Vagina (tissue), 2 donors: ENCODE results near the gene PHKA2. TPM values are rescaled to one million over a fixed set of nuclear protein-coding genes. Genes with fewer than 3 reads are reported as not detected.

Experiments
- DNase-seq, 2 donors: peaks; one replicate each; pipeline ENCODE4 v3.0.0-alpha.2; 2017; ENCODE audit errors: extremely low spot score in 2 of 2
- H3K27ac ChIP-seq: fragments of 200-600 bp; sonication (generic); one replicate; pipeline ENCODE4 v1.5.1; 2019
- H3K27me3 ChIP-seq: fragments of 200-600 bp; sonication (generic); one replicate; pipeline ENCODE4 v1.5.1; 2019
- H3K36me3 ChIP-seq, 2 donors: fragments of 200-600 bp; sonication (generic); one replicate each; pipeline ENCODE4 v1.5.1; 2017 to 2019
- H3K4me1 ChIP-seq: fragments of 200-600 bp; sonication (generic); one replicate; pipeline ENCODE4 v1.5.1; 2019
- H3K4me3 ChIP-seq, 2 donors: fragments of 200-600 bp; sonication (generic); 1 replicate in 1 of 2; 2 replicates in 1 of 2; pipeline ENCODE4 v1.5.1; 2016 to 2019
- H3K9me3 ChIP-seq: fragments of 200-600 bp; sonication (generic); one replicate; pipeline ENCODE4 v1.5.1; 2019
- POLR2A ChIP-seq, 2 donors: fragments of 450-650 bp; IDR thresholded peaks; one replicate each; pipeline ENCODE4 v1.6.1; 2017; ENCODE audit warnings: antibody characterized with exemption in 2 of 2, mild to moderate bottlenecking in 2 of 2, moderate library complexity in 2 of 2
- POLR2AphosphoS5 ChIP-seq, 2 donors: sonication (generic); formaldehyde crosslinking; IDR thresholded peaks; one replicate each; pipeline ENCODE4 v1.9.0; 2017; ENCODE audit warnings: antibody characterized with exemption in 2 of 2, mild to moderate bottlenecking in 2 of 2, low read depth in 1 of 2; ENCODE audit not compliant: insufficient read depth in 1 of 2
- intact Hi-C: fragments of 100-400 bp; cut with DNase I; formaldehyde crosslinking; loops from one replicate; pipeline ENCODE4 v1.15.1; 2023
- total RNA-seq: library from RNA; depleted of rRNA; stranded (reverse); fragments of >200 nt; gene quantifications from one replicate; pipeline ENCODE4 v1.2.3, GENCODE V29; 2016
- TF ChIP-seq, protein P1 (sequence below), 3 experiments: fragments of 450-650 bp in 2 of 3; fragments of 200-600 bp in 1 of 3; sonication (generic) in 1 of 3; IDR thresholded peaks; one replicate each; pipeline ENCODE4 v1.5.1; 2017 to 2019; ENCODE audit warnings: antibody characterized with exemption in 3 of 3, mild to moderate bottlenecking in 2 of 3, moderate library complexity in 2 of 3

Gene PHKA2
- total RNA-seq, 1 donor from 2014 or later = 29.5 TPM

DNA sequence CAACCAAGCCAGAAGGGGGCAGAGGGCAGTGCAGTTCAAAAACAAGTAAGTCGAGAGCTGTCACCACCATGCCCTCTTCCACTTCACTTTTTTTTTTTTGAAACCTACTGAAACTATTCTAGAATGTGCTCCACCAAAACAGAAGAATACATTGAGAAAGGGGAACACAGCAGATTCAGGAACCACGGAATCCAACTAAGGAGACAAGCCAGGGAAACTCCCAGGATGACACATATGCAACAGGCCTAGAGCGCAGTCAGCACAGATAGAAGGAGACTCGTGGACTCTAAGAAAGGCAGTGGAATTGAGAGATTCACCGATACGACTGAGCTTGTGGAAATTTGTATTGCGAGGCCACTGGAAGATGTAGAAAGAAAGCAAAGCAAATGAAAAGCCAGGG lies 66.1 kb downstream of the PHKA2 start:
- no peak overlapping the region for H3K27ac ChIP-seq
- intact Hi-C loops = no loop called here
- no peak overlapping the region for H3K4me3 ChIP-seq
- peaks cover 0 to 13% of the 10 kb centered on the region in 2 donors for H3K36me3 ChIP-seq
- TF ChIP-seq POLR2AphosphoS5 (IDR thresholded peaks at IDR 0.05; ENCODE audit: insufficient read depth in 1 of 2, low read depth in 1 of 2) (no peak), POLR2A (IDR thresholded peaks at IDR 0.05) (no peak)
- TF ChIP-seq, protein P1, sequence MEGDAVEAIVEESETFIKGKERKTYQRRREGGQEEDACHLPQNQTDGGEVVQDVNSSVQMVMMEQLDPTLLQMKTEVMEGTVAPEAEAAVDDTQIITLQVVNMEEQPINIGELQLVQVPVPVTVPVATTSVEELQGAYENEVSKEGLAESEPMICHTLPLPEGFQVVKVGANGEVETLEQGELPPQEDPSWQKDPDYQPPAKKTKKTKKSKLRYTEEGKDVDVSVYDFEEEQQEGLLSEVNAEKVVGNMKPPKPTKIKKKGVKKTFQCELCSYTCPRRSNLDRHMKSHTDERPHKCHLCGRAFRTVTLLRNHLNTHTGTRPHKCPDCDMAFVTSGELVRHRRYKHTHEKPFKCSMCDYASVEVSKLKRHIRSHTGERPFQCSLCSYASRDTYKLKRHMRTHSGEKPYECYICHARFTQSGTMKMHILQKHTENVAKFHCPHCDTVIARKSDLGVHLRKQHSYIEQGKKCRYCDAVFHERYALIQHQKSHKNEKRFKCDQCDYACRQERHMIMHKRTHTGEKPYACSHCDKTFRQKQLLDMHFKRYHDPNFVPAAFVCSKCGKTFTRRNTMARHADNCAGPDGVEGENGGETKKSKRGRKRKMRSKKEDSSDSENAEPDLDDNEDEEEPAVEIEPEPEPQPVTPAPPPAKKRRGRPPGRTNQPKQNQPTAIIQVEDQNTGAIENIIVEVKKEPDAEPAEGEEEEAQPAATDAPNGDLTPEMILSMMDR (IDR thresholded peaks at IDR 0.05) = no peak
- no peaks in the 10 kb centered on the region for H3K27me3 ChIP-seq
- no peaks in the 10 kb centered on the region for H3K4me1 ChIP-seq
- H3K9me3 ChIP-seq = no peaks in the 10 kb centered on the region
- no peak for DNase-seq

DNA sequence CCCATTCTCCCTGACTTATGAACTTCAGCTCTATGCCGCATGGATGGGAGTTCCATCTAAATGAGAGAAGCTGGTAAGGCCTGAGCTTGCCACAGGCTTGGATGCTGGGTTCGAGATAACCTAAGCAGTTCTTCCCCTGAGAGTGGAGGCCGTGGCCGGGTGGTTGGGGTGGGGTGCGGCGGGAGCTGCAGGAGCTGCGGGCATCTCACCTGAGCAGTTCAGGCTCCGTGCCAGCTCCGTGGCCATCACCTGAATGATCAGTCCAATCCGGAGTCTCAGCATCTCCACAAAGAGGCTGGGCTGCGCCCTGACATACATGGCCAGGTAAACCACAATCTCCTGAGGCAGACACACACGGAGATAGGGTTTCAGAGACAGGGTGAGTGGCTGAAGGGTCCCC lies 77.6 kb downstream of the PHKA2 start:
- H3K27me3 ChIP-seq = no peaks in the 10 kb centered on the region
- intact Hi-C loops = no loop called here
- no peak overlapping the region for H3K4me3 ChIP-seq
- peaks cover 0 to 5% of the 10 kb centered on the region in 2 donors for H3K36me3 ChIP-seq
- TF ChIP-seq POLR2AphosphoS5 (IDR thresholded peaks at IDR 0.05; ENCODE audit: insufficient read depth in 1 of 2, low read depth in 1 of 2) (no peak), POLR2A (IDR thresholded peaks at IDR 0.05) (no peak)
- TF ChIP-seq, protein P1 (IDR thresholded peaks at IDR 0.05) = no peak
- no peaks in the 10 kb centered on the region for H3K9me3 ChIP-seq
- DNase-seq = no peak
- H3K4me1 ChIP-seq = no peaks in the 10 kb centered on the region
- no peak overlapping the region for H3K27ac ChIP-seq

DNA sequence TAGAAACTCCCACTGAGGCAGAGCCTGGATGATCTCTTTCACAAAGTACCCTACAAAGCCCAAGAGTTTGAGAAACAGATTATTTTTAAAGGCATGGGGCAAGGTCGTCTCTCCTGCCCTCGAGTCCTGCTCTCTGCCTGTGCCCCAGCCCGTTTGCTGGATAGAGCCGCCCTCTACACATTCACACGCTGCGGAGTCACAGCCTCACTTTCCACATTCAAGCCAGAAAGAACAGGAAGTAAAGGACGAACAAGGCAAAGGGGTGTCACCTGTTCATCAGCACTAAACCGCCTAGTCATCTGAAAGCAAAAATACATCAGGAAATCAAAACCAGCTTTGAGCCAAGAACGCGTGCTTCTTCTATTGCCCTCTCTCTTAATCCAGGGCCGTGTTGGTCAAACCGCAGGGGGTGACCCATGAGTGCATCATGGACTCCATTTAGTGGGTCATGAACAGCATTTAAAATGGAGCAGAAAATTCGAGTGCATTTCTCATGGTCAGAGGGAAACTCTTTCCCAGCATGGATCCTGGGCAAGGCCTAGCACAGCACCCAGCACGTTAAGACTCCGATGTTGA lies 83.4 kb downstream of the PHKA2 start:
- TF ChIP-seq POLR2AphosphoS5 (IDR thresholded peaks at IDR 0.05; ENCODE audit: insufficient read depth in 1 of 2, low read depth in 1 of 2) = no peak
- TF ChIP-seq, protein P1 (IDR thresholded peaks at IDR 0.05) = no peak
- no peak for TF ChIP-seq POLR2A (IDR thresholded peaks at IDR 0.05)
- intact Hi-C loops = no loop called here
- Histone ChIP-seq H3K36me3 (no peaks in the 10 kb centered on the region), H3K27me3 (no peaks in the 10 kb centered on the region), H3K4me3 (no peak overlapping the region), H3K4me1 (peaks cover 7% of the 10 kb centered on the region), H3K9me3 (no peaks in the 10 kb centered on the region), H3K27ac (no peak overlapping the region)
- DNase-seq = no peak

DNA sequence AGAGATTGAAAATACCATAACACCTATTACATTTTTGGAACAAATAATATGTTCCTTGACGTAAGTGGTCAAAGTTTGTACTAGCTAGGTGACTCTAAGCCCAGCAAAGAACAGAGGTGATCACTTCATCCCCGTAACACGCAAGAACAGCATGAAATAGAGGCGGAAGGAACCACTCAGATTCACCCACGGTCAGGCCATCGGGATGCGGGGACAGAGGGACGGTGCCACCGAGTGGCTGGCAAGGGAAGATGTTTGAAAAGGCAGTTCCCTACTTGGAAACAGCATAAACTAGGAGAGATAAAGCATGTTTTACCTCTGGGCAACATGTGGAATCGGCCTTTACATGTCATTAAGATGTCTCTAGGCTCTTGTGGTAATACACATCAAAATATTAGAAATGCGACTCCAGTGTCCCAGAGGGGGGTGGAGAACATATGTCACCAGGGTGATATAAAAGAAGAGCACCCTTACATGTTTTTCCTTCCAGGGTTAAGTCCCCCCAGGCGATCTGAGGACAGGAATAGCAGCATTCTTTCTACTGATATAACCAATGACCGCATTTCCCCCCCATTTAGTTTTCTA lies 84.0 kb downstream of the PHKA2 start:
- Histone ChIP-seq H3K27ac (no peak overlapping the region), H3K4me1 (peaks cover 12% of the 10 kb centered on the region), H3K27me3 (no peaks in the 10 kb centered on the region), H3K36me3 (no peaks in the 10 kb centered on the region), H3K9me3 (no peaks in the 10 kb centered on the region), H3K4me3 (no peak overlapping the region)
- intact Hi-C loops = no loop called here
- DNase-seq = no peak
- no peak for TF ChIP-seq POLR2AphosphoS5 (IDR thresholded peaks at IDR 0.05; ENCODE audit: insufficient read depth in 1 of 2, low read depth in 1 of 2)
- no peak for TF ChIP-seq POLR2A (IDR thresholded peaks at IDR 0.05)
- TF ChIP-seq, protein P1 (IDR thresholded peaks at IDR 0.05) = no peak

DNA sequence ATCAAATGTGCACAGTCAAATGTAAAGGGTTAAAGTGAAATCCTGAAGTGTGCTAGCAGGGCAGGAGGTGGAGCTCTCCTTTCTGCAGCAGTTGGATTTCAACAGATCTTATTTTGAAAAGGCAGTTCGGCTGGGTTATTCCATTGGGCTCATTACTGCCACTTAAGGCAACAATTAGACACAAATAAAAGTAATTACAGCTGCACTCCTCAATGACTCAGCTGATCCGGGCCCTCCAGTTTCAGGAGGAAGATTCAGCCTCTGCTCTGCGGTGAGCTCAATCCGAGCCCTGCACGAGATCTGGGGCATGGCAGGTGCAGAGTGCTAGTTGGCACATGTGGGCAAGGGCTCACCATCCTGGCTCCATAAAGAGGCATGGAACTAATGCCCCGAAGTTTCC lies 85.4 kb downstream of the PHKA2 start:
- Histone ChIP-seq H3K9me3 (no peaks in the 10 kb centered on the region), H3K27me3 (no peaks in the 10 kb centered on the region), H3K36me3 (no peaks in the 10 kb centered on the region), H3K27ac (no peak overlapping the region), H3K4me3 (no peak overlapping the region), H3K4me1 (peaks cover 12% of the 10 kb centered on the region)
- intact Hi-C loops = no loop called here
- no peak for TF ChIP-seq POLR2A (IDR thresholded peaks at IDR 0.05)
- TF ChIP-seq, protein P1 (IDR thresholded peaks at IDR 0.05) = no peak
- TF ChIP-seq POLR2AphosphoS5 (IDR thresholded peaks at IDR 0.05; ENCODE audit: insufficient read depth in 1 of 2, low read depth in 1 of 2) = no peak
- DNase-seq = no peak
